Endothelial cell of umbilical vein (primary cell): ENCODE data around the gene CIBAR2.

Experiments used
- CTCF ChIP-seq, 2 donors: IDR thresholded peaks; 1 replicate in 1 of 2; 2 replicates in 1 of 2; pipeline ENCODE4 v1.5.1; 2011; ENCODE audit warnings: low read length in 2 of 2, mild to moderate bottlenecking in 2 of 2, moderate library complexity in 2 of 2, control low read depth in 1 of 2, inconsistent platforms in 1 of 2, low read depth in 1 of 2; ENCODE audit not compliant: insufficient read depth in 1 of 2; ENCODE audit errors: extremely low read depth in 1 of 2
- POLR2A ChIP-seq: IDR thresholded peaks from 2 replicates; pipeline ENCODE4 v1.6.1; 2012; ENCODE audit warnings: low read depth, mild to moderate bottlenecking, control low read depth, low read length

- TF ChIP-seq CTCF (IDR thresholded peaks at IDR 0.05; ENCODE audit: extremely low read depth in 1 of 2, insufficient read depth in 1 of 2, low read depth in 1 of 2, low read length in 2 of 2) (peak; percentile 77 to 81), POLR2A (no peak)
Observed at GRCh38 chr16:85086347-85087291, 25.7 kb downstream of the CIBAR2 start.
